DLD1 (cell line): ENCODE results near the gene GPX6.
"Not testable (repeated sequence)": the region's sequence is repeated elsewhere in the genome, so short reads cannot be mapped to it uniquely, and the experiment has no call there.

ENCODE experiments used
- in situ Hi-C: cut with HindIII; loops from 2 replicates; pipeline ENCODE4 v1.10.0; 2017; ENCODE audit warnings: low sequenced_read_pairs

The GPX6 gene

GRCh38 chr6:28486533-28486932 is 29.1 kb downstream of the GPX6 start:
- in situ Hi-C loops = no loop called here

GRCh38 chr6:28485482-28485881 is 30.1 kb downstream of the GPX6 start:
- in situ Hi-C loops = no loop called here

- in situ Hi-C loops = no loop called here
Observed at GRCh38 chr6:28480253-28480932, 35.2 kb downstream of the GPX6 start.

- in situ Hi-C loops = no loop called here
Observed at GRCh38 chr6:28478518-28478917, 37.1 kb downstream of the GPX6 start.

GRCh38 chr6:28474441-28475219 is 41.0 kb downstream of the GPX6 start:
- in situ Hi-C loops = no loop called here

GRCh38 chr6:28469153-28469745 is 46.3 kb downstream of the GPX6 start:
- in situ Hi-C loops = not testable (repeated sequence)

- in situ Hi-C loops = no loop called here
Observed at GRCh38 chr6:28468056-28468455, 47.5 kb downstream of the GPX6 start.

GRCh38 chr6:28462401-28462800 is 53.2 kb downstream of the GPX6 start:
- in situ Hi-C loops = no loop called here

- in situ Hi-C loops = no loop called here
Observed at GRCh38 chr6:28458568-28458967, 57.0 kb downstream of the GPX6 start.
